HCT116 (cell line): Measurements from ENCODE around the gene CCNYL1.

Source experiments
- EZH2phosphoT487 ChIP-seq: fragments of 200-600 bp; IDR thresholded peaks from 2 replicates; pipeline ENCODE4 v1.6.1; 2018; ENCODE audit warnings: antibody characterized with exemption, borderline replicate concordance
- POLR2A ChIP-seq: IDR thresholded peaks from 2 replicates; pipeline ENCODE4 v1.7.0; 2011; ENCODE audit warnings: borderline replicate concordance; ENCODE audit not compliant: insufficient read depth, insufficient read length; ENCODE audit errors: extremely low read depth
- POLR2AphosphoS5 ChIP-seq: IDR thresholded peaks from 2 replicates; pipeline ENCODE4 v1.6.1; 2011; ENCODE audit warnings: mild to moderate bottlenecking, low read depth, low read length, moderate library complexity
- SRF ChIP-seq: IDR thresholded peaks from 2 replicates; pipeline ENCODE4 v1.6.1; 2012; ENCODE audit warnings: low read depth
- TCF7L2 ChIP-seq: IDR thresholded peaks from 2 replicates; pipeline ENCODE4 v1.7.0; 2011; ENCODE audit warnings: borderline replicate concordance, inconsistent platforms; ENCODE audit not compliant: insufficient read depth, insufficient read length; ENCODE audit errors: extremely low read depth
- YY1 ChIP-seq: IDR thresholded peaks from 2 replicates; pipeline ENCODE4 v1.6.1; 2011; ENCODE audit warnings: low read length, low read depth, moderate library complexity, mild to moderate bottlenecking; ENCODE audit not compliant: insufficient replicate concordance; ENCODE audit errors: extremely low read depth
- ZFX ChIP-seq: fragments of 450-650 bp; IDR thresholded peaks from 2 replicates; pipeline ENCODE4 v1.6.1; 2017
- TF ChIP-seq, protein P1 (sequence below), 3 experiments: fragments of 200-600 bp in 1 of 3; sonication (generic) in 1 of 3; IDR thresholded peaks in 2 of 3; conservative IDR thresholded peaks in 1 of 3; 2 replicates each; pipeline ENCODE4 v1.5.1; 2012 to 2017; ENCODE audit warnings: low read depth in 2 of 3, low read length in 2 of 3, antibody characterized with exemption in 1 of 3, borderline replicate concordance in 1 of 3, control low read depth in 1 of 3, mild to moderate bottlenecking in 1 of 3, mixed read lengths in 1 of 3, mixed run types in 1 of 3, moderate library complexity in 1 of 3; ENCODE audit not compliant: insufficient read depth in 1 of 3
- TF ChIP-seq, protein P2 (sequence below): IDR thresholded peaks from 2 replicates; pipeline ENCODE4 v1.6.1; 2011; ENCODE audit warnings: mild to moderate bottlenecking, low read length, moderate library complexity; ENCODE audit not compliant: insufficient replicate concordance; ENCODE audit errors: extremely low read depth
- TF ChIP-seq, protein P3 (sequence below): IDR thresholded peaks from 2 replicates; pipeline ENCODE4 v1.6.1; 2012
- TF ChIP-seq, protein P4 (sequence below): IDR thresholded peaks from 2 replicates; pipeline ENCODE4 v1.6.1; 2012

DNA sequence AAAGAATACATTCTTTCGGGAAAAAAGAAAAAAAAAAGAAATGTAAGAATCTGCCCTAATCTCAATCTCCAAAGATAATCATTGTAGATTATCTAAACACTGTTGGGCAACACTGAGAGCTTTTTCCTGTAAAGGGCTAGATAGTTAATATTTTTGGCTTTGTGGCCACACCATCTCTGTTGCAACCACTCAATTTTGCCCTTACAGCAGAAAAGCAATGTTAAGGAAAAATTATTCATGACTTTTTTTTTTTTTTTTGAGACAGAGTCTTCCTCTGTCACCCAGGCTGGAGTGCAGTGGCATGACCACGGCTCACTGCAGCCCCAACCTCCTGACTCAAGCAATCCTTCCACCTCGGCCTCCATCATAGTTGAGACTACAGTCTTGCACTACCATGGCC lies 75.6 kb downstream of the CCNYL1 start:
- TF ChIP-seq YY1 = no peak
- no peak for TF ChIP-seq POLR2A
- TF ChIP-seq, protein P1, sequence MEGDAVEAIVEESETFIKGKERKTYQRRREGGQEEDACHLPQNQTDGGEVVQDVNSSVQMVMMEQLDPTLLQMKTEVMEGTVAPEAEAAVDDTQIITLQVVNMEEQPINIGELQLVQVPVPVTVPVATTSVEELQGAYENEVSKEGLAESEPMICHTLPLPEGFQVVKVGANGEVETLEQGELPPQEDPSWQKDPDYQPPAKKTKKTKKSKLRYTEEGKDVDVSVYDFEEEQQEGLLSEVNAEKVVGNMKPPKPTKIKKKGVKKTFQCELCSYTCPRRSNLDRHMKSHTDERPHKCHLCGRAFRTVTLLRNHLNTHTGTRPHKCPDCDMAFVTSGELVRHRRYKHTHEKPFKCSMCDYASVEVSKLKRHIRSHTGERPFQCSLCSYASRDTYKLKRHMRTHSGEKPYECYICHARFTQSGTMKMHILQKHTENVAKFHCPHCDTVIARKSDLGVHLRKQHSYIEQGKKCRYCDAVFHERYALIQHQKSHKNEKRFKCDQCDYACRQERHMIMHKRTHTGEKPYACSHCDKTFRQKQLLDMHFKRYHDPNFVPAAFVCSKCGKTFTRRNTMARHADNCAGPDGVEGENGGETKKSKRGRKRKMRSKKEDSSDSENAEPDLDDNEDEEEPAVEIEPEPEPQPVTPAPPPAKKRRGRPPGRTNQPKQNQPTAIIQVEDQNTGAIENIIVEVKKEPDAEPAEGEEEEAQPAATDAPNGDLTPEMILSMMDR (IDR thresholded peaks at IDR 0.05 in 2 of 3, conservative IDR thresholded peaks at IDR 0.05 in 1 of 3; ENCODE audit: borderline replicate concordance in 1 of 3, insufficient read depth in 1 of 3, low read depth in 2 of 3, low read length in 2 of 3) = no peak
- TF ChIP-seq ZFX = no peak
- TF ChIP-seq, protein P2, sequence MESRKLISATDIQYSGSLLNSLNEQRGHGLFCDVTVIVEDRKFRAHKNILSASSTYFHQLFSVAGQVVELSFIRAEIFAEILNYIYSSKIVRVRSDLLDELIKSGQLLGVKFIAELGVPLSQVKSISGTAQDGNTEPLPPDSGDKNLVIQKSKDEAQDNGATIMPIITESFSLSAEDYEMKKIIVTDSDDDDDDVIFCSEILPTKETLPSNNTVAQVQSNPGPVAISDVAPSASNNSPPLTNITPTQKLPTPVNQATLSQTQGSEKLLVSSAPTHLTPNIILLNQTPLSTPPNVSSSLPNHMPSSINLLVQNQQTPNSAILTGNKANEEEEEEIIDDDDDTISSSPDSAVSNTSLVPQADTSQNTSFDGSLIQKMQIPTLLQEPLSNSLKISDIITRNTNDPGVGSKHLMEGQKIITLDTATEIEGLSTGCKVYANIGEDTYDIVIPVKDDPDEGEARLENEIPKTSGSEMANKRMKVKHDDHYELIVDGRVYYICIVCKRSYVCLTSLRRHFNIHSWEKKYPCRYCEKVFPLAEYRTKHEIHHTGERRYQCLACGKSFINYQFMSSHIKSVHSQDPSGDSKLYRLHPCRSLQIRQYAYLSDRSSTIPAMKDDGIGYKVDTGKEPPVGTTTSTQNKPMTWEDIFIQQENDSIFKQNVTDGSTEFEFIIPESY = no peak
- TF ChIP-seq, protein P3, sequence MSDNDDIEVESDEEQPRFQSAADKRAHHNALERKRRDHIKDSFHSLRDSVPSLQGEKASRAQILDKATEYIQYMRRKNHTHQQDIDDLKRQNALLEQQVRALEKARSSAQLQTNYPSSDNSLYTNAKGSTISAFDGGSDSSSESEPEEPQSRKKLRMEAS = no peak
- TF ChIP-seq, protein P4, sequence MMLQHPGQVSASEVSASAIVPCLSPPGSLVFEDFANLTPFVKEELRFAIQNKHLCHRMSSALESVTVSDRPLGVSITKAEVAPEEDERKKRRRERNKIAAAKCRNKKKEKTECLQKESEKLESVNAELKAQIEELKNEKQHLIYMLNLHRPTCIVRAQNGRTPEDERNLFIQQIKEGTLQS = no peak
- TF ChIP-seq TCF7L2 = no peak
- no peak for TF ChIP-seq EZH2phosphoT487
- no peak for TF ChIP-seq POLR2AphosphoS5
- no peak for TF ChIP-seq SRF
